Stimulated activated CD8-positive, alpha-beta memory T cell treated with anti-CD3 and anti-CD28 coated beads, Interleukin-7, amount 100 ng/mL, for 4 hours (primary cell): Measurements from ENCODE around the gene COLEC12.

Source experiments
- DNase-seq, 2 donors: peaks; one replicate each; pipeline ENCODE4 v3.0.0-alpha.2; 2020; ENCODE audit warnings: low read depth in 2 of 2

Gene COLEC12

DNA sequence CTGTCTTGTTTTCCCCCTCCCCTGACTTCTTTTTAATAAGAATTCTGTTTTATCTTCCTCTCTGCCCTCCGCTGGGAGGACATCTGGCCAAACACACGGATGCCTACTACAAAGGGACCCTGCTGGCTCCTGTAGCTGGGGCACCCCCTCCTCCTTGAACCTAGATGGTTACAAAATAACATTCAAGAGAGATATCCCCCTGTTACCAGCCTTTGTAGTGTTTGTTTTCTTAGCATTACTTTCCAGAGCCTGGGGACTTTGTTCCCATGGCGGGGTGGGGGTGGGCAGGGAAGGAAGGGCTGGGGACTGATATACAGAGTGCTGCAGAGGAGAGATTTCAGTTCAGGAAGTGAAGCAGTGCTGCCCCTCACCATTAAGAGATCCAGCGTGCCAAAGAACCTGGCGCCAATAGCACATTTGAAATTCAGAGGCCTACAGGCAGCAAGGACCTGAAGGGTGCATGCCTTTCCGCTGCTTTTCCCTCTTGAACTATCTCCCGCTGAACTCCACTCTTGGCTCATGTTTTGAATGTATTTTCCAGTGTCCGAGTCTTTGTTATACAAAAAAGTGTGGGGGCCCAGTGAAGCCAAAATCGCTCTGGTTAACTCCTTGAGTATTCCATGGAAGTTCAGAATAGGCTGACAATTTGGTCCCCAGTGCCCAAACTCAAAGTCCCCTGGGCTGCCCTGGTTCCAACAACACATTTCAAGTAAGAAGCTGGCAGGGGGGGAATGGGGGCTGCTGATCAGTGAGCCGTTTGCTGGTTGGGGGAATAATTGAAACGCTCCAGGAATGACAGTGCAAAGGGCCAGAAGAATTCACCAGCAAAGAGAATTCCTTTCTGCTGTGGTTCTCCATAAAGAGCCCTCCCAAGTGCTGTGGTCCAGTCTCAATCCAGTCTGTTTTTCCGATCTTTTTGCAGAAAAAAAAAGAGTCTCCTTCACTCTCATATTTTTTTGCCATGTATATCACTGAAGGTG, 137.9 kb downstream of the COLEC12 start:
- DNase-seq, result no peak

DNA sequence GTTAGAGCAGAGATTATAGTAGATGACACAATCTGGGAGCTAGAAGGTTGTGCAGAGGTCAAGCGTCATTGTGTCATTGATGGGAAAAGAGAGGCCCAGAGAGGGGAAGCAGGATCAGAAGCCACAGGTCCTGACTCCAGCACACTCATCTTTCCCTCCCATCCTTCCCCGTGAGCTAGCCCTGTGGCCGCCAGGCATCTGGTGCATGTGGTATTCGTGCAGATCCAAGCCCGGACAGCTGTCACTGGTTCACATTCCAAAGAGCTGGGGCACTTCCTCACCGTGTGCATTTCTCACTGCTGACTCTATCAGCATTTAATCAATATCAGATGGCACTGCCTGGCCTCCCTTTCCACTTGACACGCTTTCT, 138.6 kb downstream of the COLEC12 start:
- DNase-seq, result no peak

DNA sequence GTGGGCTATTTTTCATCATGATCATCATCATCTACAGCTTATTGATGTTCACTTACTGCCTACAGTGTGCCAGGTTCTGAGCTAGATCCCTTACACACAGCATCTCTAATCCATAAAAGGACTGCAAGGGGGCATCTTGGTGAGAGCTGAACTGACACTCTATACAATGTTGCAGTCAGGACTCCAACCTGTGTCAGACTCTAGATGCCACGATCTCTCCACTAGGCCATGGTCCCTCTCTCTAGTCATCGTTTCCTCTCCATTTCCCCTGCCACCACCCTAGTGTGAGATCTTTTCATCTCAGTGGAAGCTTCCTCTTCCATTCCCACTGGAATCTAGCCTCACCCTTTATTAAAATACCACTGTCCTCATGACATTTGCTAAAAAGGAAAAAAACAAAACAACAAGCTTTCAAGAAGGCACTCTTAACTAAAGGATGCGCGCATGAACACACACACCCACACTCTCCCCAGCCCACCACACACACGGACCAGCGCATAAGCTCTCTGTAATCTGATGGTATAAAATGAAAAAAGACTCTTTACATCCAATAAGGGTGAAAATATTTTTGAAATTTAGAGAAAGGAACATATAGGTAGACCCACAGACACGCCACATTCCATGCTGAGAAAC, 139.3 kb downstream of the COLEC12 start:
- DNase-seq, result no peak

DNA sequence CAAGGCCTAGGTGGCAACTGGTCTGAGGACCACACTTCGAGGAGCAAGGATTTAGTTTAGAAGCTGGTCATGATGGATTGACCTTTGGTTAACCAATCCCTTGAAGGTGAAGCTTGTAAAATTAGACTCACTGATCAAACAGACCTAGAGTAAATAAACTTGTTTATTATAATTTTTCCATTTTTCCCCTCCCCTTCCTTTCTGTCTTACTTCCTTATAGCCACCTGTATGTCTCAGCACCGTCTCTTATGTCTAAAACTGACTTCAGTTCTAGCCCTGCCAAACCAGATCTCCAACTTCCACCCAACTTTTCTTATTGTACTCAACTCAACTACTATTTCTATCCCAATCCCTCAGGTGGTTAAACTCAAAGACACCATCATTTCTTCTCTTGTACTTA, 139.8 kb downstream of the COLEC12 start:
- DNase-seq, result no peak

DNA sequence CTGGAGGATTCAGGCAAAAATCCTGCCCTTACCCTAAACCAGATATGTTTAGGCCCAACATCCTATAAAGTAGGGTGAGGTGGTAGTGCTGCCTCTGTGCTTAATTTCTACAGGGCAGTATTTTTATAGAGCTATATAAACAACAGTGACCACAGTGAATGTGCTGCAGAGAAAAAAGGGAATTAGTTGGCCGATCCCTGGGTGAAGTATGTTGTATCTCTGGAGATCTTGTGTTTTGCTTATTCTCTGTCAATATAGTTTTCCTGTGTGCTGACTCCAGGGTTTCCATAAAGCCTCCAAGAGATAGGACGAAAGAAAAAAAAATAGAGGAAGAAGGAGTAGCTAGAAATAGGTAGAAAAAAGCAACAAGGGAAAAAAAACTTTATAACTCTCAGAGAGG, 143.7 kb downstream of the COLEC12 start:
- no peak for DNase-seq

DNA sequence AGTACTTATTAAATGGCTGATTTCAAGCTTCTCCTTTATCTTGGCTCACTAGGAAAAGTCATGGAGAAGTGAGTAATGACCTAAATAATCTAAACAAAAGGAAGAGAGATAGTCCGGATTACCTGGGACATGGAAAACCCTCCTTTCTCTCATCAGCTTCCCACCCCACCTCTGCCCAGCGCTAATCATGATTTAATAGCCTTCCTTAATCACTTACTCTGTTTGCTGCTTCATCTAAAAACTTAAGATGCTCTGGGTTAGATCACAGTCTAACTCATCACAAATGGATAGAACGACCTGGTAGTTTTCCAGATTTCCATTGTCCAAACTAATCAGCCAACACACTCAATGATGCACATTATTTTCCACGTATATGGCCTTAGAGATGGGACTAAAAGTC, 144.8 kb downstream of the COLEC12 start:
- DNase-seq, result no peak

DNA sequence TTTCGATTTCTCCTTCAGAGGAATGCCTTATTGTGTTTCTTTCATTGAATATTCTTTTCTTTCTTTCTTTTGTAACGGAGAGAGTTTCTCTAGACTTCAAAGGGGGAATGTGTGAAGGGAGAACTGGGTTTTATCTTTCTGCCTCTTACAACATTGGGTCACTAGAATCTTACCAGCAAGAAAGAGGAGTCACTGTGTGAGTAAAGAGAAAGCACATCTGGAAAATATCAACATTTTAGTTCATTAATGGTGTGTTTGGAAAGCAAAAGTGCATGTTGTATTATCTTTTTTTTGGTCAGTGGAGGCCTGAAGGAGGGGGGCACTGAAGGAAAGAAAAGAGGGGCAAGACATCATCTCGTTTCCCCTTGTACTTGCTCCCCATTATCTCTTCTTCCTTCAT, 146.0 kb downstream of the COLEC12 start:
- DNase-seq, result no peak

DNA sequence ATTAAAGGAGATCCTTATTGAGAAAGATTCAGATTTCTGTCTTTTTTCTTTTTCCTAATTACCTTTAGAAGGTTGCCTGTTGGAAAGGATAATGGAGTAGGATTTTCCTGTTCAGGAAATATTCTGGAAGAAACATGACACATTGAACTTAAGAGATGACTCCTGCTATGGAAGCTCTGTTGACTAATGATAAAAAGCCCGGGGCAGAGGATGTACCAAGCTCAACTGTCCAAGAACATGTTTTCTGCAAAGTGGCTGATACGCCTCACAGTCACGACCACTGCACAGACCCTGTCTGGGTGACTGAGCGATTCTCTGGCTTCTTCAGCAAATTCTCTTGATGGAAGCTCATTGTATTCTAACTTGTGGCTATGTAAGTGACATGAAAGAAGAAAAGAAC, 146.5 kb downstream of the COLEC12 start:
- DNase-seq, result no peak

DNA sequence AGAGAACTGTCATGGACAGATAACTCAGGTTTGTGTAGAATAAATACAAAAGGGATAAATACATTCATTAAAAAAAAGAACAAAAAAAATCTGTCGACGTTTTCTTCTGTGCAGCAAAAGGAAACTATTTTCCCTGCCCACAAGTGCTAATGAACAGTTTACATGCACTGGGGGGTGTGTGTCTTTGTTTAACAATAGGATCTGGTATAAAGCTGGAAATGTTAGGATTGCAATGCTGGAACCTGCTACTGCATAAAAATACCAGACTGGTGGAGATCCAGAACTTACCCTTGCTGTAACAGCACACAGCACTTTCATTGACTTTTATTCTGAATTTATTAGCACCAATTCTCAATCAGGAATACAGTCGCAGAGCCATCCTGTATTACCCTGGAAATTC, 148.1 kb downstream of the COLEC12 start:
- DNase-seq, result no peak

DNA sequence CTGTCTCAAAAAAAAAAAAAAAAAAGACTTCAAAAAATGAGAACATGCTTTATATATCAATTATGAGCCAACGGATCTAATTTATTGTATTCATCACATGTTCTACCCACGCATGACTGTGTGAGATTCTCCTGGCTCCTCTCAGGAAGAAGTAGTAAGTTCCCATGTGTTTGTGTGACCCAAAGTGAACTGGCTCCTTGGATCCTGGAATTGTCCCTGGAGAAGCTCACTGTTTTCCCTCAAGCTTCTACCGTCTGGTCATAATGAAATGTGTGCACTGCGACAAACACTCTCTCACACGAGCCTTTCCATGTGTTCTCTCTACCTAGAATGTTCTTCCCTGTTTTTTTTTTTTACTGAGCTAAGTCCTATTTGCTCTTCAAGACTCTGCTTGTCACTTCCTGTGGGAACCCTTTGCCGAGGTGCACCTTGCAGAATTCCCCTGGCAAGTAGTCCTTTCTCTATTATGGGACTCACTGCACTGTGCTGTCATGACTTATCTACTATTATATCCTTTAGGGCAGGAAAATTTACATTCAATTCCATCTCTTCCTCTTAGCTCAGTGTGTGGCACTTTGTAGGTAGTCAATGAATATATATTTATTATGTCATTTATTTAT, 149.4 kb downstream of the COLEC12 start:
- DNase-seq, result no peak

DNA sequence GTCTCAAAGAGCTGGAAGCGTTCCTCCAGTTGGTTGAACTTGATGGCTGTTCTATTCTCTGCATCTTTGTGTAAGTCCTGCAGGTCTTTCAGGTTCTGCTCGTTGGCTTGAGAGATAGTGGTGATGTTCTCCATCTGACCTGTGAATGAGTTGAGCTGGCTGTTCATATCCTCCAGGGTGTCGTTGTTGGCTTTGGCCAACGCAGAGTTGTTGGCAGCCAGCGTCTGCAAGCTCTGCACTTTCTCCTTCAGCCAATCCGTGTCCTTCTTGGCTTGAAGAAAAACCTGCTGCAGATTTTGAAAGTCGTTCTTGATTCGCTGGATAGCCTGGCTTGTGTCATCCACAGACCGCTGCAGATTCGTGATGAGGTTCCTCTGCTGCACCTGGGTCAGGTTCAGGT, 153.9 kb downstream of the COLEC12 start:
- DNase-seq, result no peak

DNA sequence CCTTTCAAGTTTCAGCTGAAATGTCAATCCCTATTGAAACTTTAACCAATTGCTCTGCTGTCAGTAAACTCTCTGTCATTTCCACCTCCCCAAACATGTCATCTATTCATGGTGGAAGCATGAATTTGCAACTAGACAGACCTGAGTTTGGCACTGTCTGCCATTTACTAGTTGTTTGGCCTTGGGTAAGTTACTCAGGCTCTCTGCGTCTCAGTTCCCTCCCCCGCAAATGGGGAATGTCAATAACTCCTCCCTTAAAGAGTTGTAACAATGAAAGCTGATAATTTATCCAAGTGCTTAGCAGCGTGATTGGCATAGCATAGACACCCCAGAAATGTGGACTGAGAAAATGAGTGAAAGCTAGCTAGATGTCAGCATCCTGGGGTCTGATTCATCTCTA, 159.4 kb downstream of the COLEC12 start:
- no peak for DNase-seq

DNA sequence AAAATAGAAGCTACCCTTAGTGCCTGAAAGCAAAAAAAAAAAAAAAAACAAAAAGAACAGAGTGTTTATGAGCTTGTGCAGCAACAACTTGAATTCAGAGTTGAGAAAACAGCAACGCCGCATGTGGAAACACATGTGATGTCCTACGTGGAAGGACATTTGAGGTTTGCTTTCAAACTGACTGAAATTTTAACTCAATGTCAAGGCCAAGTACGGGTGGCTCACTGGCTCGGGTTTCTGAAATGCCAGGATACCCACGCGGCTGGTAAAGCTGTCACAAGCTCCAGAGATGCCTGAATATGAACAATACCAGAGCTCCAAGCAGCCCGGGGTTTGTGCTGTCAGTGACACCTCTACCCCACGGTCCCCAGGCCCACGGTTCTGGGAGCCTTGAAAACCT, 160.5 kb downstream of the COLEC12 start:
- DNase-seq, result no peak

DNA sequence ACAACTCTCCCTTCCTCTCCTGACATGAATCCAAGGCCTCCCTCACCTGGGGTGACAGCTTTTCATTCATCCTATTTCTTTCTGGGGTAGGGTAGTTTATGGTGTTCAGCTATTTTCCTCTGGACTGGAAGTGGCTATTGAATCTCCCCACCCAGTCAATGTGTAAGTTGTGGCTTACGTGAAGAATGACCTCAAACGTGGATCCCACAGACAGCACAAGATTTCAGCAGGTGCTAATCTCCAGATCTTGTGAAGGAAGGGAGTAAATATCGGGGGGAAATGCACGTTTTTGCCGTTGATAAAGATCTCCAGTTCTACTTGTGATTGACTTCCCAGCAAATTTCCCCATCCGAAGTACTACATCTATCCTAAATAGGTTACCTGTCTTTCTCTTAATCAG, 161.3 kb downstream of the COLEC12 start:
- no peak for DNase-seq

DNA sequence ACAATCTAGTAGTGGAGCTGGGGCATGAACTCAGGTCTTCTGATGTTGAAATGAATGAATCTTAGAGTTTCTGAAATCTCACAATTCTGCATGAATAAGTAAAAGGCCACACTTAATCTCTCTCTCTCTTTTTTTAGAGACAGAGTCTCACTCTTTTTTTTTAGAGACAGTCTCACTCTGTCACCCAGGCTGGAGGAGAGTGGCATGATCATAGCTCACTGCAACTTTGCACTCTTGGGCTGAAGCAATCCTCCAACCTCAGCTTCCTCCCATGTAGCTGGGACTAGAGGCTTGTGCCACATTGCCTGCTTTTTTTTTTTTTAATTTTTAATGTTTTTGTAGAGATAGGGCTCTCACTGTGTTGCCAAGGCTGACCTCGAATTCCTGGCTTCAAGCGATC, 163.8 kb downstream of the COLEC12 start:
- no peak for DNase-seq

DNA sequence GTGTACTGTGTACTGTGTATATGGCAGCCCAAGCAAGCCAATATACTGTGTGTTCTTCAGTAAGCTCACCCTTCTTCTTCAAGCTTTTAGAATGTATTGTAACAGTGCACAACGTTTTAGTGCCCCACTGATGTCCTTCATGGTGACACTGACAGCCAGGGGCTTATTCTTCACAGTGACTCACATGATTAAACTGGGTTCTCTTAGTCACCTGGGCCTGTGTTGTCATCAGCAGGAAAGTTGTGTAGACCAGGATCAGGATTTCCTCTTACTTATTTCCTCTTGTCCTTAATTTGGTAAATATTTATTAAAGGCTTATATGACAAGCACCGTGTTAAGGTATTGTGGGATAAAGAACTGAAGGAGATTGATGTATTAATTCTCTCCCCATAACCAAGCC, 164.8 kb downstream of the COLEC12 start:
- DNase-seq, result no peak

DNA sequence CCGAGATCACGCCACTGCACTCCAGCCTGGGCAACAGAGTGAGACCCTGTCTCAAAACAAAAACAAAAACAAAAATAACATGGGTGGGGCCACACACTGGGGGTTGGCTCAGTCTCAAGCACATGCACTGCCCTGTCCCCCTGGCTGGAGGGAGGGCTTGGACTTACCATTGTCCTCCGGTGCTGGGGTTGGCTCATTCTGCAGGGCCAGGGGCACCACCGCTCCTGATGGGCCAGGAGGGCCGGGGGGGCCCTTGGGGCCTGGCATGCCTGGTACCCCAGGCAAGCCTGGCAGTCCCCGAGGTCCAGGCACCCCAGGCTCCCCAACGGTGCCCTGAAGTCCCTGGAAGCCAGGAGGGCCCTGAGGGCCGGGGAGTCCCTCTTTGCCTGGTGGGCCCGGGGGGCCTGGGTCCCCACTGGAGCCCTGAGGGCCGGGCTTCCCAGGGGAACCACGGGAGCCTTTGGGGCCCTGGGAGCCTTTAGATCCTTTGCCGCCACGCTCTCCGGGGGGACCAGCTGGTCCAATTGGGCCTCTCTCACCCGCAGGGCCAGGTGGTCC, 165.8 kb downstream of the COLEC12 start:
- DNase-seq, result no peak

DNA sequence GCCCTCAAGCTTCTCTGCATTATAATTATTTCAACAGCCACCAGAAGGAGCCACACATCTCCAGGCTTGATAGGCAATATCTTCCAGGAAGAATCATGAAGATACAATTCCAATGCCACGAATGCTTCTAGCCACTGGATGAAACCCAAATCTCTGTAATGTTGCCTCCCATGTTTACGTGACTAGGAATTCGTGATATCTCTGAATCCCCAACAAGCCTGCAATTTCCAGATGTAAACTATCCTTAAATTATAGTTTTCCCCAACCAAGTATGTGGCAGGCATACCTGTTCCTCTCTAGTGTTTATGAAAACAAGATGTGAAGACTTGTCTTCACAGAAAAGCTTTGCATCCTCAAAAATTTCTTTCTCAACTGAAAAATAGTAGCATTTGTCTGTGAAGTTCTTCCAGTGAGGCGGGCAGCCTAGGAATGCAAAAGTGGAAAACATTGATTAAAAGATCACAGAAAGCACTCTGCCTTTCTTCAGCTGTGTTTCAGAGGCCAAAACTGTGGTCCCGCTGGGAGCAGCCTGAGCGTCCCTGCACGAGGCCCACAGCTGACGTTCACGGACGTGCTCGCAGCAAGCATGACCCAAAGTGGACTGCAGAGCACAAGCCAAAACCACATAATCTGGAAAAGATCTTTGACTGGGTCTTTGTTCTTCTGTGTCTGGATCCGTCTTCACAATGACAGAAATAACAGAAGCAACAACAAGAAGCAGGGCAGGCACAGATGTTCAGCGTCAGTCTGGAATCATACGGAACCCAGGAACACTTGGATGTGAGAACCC, 167.6 kb downstream of the COLEC12 start:
- no peak for DNase-seq

DNA sequence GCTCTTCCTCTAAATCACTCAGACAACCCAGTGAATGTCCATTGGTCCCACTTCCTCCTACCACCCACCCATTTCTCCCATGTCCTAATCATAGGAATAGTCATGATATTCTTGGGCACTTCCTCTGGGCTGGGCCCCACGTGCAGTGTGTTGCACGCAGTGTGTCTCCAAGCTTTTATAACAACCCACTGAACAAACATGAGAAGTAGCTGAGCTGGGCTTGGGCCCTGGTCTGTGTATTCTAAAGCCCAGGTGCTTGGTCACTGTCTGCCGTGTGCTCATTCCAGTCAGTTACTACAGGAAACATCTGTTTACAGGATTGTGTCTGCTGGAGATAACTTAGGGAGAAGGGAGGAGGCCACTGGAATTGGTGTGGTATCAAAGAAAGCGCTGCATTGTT, 168.5 kb downstream of the COLEC12 start:
- DNase-seq, result no peak

DNA sequence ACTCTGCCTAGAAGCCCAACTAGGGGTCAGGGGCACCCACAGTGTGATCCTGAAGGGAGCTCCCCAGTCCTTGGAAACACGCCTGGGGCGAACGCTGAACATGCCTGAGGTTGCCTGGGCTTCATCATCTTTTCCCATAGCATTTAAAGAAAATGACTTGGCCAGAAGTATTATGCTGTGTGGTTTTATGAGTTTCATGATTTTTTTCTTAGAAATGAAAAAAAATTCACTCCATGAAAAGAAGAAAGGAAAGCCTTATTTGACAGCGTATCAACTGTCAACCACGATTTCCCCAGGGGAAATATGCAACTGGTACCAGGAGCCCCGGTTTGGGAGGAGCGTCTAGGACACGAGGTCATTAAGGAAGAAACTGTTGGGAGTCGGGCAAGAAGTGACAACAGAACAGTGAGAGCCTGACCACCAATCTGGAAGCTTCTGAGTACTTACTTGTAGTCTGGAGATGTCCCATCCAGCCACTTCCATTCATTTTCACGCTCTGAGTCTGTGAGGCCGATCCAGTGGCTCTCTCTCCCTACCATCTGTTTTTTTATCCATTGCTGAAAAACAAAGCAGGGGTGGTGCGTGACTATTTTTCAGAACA, 169.2 kb downstream of the COLEC12 start:
- no peak for DNase-seq

DNA sequence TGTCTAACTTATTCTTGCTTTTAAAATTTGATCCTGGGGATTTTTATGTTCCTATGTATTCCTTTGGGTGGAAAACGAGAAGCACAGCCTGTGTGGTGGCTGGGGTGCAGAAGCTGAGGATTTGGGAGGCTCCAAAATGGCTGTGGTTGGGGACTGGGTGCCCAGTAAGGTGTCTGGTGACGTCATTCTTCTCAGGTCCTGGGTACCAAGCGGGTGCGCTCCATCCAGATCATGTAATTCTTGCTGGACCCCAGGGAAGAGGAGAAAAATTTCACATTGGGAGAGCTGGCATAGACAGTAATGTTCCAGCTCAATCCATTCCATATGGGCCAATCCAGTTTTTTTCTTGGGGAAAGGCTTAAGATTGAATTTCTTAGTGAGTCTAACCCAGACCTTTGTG, 171.6 kb downstream of the COLEC12 start:
- no peak for DNase-seq
